Measurements from ENCODE around the gene SPSB2. TPM values are rescaled to one million over a fixed set of nuclear protein-coding genes. Genes with fewer than 3 reads are reported as not detected.
"Not testable (repeated sequence)": the region's sequence is repeated elsewhere in the genome, so short reads cannot be mapped to it uniquely, and the experiment has no call there.

Gene SPSB2
- total and polyA plus RNA-seq, 7 donors, result 4.6 to 17.4 (median 10.5) TPM

DNA sequence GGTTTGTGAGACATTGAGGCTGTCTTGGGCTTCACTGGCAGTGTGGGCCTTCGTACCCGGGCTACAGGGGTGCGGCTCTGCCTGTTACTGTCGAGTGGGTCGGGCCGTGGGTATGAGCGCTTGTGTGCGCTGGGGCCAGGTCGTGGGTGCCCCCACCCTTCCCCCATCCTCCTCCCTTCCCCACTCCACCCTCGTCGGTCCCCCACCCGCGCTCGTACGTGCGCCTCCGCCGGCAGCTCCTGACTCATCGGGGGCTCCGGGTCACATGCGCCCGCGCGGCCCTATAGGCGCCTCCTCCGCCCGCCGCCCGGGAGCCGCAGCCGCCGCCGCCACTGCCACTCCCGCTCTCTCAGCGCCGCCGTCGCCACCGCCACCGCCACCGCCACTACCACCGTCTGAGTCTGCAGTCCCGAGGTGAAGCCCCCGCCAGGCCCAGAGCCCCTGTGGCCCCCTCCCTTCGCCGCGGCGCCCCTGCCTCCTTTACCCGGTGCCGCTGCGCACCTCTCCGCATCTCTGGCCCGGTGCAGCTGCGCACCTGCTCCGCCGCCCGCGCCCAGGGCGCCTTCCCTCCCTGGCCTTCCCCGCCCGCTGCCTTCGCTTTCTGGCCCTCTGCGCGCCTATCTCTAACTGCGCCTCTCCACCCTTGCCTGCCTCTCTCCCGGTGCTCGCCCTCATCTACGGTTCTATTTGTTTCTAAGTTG is 41.3 kb upstream of the SPSB2 start, which contains the start of gene ENO2:
Gene ENO2 (plus strand): TSS at position 335 of the 701 bp plus-strand sequence. CDS start 1,253 bp downstream, outside the sequence.
- H3K4me1 ChIP-seq, result peaks cover 0 to 25% (median 22%) of the 10 kb centered on the region in 4 donors
- peaks cover 0 to 27% (median 2%) of the 10 kb centered on the region in 4 donors for H3K36me3 ChIP-seq
- H3K27me3 ChIP-seq, result no peaks in the 10 kb centered on the region
- TF ChIP-seq POLR2A (IDR thresholded peaks at IDR 0.05), result no peak
- TF ChIP-seq, protein P1, sequence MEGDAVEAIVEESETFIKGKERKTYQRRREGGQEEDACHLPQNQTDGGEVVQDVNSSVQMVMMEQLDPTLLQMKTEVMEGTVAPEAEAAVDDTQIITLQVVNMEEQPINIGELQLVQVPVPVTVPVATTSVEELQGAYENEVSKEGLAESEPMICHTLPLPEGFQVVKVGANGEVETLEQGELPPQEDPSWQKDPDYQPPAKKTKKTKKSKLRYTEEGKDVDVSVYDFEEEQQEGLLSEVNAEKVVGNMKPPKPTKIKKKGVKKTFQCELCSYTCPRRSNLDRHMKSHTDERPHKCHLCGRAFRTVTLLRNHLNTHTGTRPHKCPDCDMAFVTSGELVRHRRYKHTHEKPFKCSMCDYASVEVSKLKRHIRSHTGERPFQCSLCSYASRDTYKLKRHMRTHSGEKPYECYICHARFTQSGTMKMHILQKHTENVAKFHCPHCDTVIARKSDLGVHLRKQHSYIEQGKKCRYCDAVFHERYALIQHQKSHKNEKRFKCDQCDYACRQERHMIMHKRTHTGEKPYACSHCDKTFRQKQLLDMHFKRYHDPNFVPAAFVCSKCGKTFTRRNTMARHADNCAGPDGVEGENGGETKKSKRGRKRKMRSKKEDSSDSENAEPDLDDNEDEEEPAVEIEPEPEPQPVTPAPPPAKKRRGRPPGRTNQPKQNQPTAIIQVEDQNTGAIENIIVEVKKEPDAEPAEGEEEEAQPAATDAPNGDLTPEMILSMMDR (IDR thresholded peaks at IDR 0.05), result no peak
- peak; percentile 44 to 75 (median 61) for TF ChIP-seq POLR2AphosphoS5 (IDR thresholded peaks at IDR 0.05)
- TF ChIP-seq EP300 (IDR thresholded peaks at IDR 0.05), result no peak
- intact Hi-C loops (cut with DNase I), result no loop called here
- WGBS, 2 donors, result 0 to 1% methylated on average over 68 of the region's 68 CpGs
- peak within 1 kb of the TSS; percentile 83 to 92 (median 90) for H3K27ac ChIP-seq
- H3K9me3 ChIP-seq, result no peaks in the 10 kb centered on the region
- H3K4me3 ChIP-seq, result peak within 1 kb of the TSS; percentile 79 to 90 (median 86)
- peak; percentile 94 for DNase-seq

DNA sequence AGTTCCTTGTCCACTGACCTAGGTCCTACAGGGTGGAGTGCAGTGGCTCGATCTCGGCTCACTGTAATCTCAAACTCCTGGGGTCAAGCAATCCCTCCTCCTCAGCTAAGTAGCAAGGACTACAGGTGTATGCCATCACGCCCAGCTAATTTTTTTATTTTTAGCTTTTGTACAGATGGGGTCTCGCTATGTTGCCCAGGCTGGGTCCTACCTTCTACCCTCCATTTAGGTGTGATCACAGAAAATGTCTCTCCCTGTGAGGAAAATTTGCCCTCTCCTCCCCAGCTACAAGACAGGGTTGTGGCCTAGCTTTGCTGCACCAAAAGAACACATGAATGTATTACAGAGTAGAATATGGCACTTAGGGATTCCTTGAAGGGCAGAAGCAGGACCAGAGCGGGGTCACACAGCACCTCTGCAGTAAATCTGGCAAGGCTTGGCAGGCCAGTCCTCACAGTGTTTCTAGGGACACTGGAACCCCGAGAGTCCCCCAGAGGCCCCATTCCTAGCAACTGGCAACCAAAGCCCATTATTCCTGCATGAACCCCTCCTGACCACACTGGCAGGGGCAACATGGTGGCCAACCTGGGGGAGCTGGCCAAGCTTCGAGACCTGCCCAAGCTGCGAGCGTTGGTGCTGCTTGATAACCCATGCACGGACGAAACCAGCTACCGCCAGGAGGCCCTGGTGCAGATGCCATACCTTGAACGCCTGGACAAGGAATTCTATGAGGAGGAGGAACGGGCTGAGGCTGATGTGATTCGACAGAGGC is 39.2 kb upstream of the SPSB2 start:
- no peak overlapping the region for H3K4me3 ChIP-seq
- WGBS, 2 donors, result 85 to 93% methylated on average over 15 of the region's 15 CpGs
- intact Hi-C loops (cut with DNase I), result no loop called here
- peaks cover 0 to 25% (median 22%) of the 10 kb centered on the region in 4 donors for H3K4me1 ChIP-seq
- H3K36me3 ChIP-seq, result peaks cover 0 to 15% (median 2%) of the 10 kb centered on the region in 4 donors
- TF ChIP-seq EP300 (IDR thresholded peaks at IDR 0.05) (no peak), POLR2A (IDR thresholded peaks at IDR 0.05) (no peak), POLR2AphosphoS5 (IDR thresholded peaks at IDR 0.05) (no peak)
- DNase-seq, result no peak
- no peaks in the 10 kb centered on the region for H3K9me3 ChIP-seq
- H3K27me3 ChIP-seq, result no peaks in the 10 kb centered on the region
- H3K27ac ChIP-seq, result no peak overlapping the region

DNA sequence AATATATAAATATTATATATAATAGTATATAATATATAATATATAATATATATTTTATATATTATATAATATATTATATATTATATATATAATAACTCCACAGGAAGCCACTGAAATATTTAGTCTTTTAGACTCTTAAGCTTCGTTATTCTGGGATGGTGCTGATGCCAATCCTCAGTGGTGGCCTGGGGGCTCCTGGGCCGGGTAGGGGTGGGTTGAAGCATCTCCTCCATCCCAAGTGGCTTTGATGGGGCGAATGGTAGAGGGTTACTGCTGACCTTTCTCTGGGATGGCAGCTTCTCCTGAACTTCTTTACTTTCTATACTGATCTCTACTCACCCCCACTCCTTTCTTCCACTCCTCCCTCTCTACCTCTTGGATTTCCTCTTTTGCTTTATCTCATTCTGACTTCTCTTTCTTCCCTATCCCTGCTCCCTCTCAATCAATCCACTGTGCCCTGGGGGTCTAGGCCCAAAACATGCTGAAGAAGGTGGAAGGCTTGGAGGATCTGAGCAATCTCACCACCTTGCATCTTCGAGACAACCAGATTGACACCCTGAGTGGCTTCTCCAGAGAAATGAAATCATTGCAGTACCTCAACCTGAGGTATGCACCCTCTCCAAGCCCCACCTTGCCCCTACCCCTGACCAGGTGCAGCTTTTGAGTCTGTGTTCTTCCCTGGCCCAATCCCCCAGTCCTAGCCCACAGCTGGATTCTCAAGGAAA is 36.5 kb upstream of the SPSB2 start:
- Histone ChIP-seq H3K9me3 (no peaks in the 10 kb centered on the region), H3K36me3 (peaks cover 0 to 15% (median 0%) of the 10 kb centered on the region in 4 donors), H3K4me1 (peaks cover 0 to 19% (median 15%) of the 10 kb centered on the region in 4 donors), H3K27ac (no peak overlapping the region), H3K27me3 (no peaks in the 10 kb centered on the region), H3K4me3 (no peak overlapping the region)
- TF ChIP-seq POLR2A (IDR thresholded peaks at IDR 0.05) (no peak), POLR2AphosphoS5 (IDR thresholded peaks at IDR 0.05) (no peak), EP300 (IDR thresholded peaks at IDR 0.05) (no peak)
- TF ChIP-seq, protein P1 (IDR thresholded peaks at IDR 0.05), result no peak
- peak; percentile 60 for DNase-seq
- WGBS, 2 donors, result 91 to 95% methylated on average over 4 of the region's 4 CpGs
- intact Hi-C loops (cut with DNase I), result loop anchor here (5.0 kb wide), 1 partner anchor 37 kb away; the partner anchor contains the start of gene SPSB2

DNA sequence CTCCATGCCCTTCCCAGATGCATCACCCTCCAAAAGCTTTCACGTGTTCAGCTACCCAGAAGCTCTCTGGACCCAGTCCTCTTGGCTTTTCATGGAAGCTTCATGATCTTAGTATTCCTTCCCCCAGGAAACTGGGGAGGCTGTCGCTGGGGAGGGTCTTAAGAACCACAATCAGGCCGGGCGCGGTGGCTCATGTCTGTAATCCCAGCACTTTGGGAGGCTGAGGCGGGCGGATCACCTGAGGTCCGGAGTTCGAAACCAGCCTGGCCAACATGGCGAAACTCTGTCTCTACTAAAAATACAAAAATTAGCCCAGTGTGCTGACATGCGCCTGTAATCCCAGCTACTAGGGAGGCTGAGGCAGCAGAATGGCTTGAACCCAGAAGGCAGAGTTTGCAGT is 35.0 kb upstream of the SPSB2 start:
- not testable (repeated sequence) for H3K27ac ChIP-seq, H3K4me3 ChIP-seq, H3K9me3 ChIP-seq, H3K27me3 ChIP-seq
- peaks cover 0 to 15% (median 0%) of the 10 kb centered on the region in 4 donors for H3K36me3 ChIP-seq
- H3K4me1 ChIP-seq, result peaks cover 0 to 14% (median 11%) of the 10 kb centered on the region in 4 donors
- DNase-seq, result peak; percentile 59
- 95 to 97% methylated on average over 11 of the region's 11 CpGs for WGBS, 2 donors
- intact Hi-C loops (cut with DNase I), result loop anchor here (5.0 kb wide), 1 partner anchor 36 kb away; the partner anchor contains the start of gene SPSB2

DNA sequence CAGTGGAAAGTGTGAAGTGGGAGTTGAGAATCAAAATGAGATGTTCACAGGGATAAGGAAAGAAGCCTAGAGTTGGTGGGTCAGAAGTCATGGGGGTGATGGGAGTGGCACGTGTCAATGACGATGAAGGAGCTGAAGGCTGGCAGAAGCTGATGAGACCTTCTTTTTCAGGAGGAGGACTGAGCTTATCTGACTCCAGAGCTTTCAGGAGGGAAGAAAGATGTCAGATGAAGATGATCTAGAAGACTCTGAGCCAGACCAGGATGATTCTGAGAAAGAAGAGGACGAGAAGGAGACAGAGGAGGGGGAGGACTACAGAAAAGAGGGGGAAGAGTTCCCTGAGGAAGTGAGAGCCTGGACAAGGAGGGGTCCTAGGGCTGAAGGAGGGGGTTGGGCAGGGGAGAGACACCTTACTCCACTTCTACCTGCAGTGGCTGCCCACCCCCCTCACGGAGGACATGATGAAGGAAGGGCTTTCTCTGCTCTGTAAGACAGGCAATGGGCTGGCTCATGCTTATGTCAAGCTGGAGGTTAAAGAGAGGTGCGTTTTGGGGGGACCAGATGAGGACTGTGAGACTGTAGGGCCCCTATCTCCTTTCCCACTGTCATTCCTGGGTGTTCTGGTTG is 32.4 kb upstream of the SPSB2 start:
- WGBS, 2 donors, result 74 to 75% methylated on average over 5 of the region's 5 CpGs
- Histone ChIP-seq H3K4me3 (peak overlapping the region in 3 of 4 donors; percentile 46 to 77 (median 62)), H3K4me1 (peaks cover 0 to 14% (median 11%) of the 10 kb centered on the region in 4 donors), H3K27me3 (no peaks in the 10 kb centered on the region), H3K9me3 (no peaks in the 10 kb centered on the region), H3K36me3 (peaks cover 0 to 15% (median 0%) of the 10 kb centered on the region in 4 donors), H3K27ac (peak overlapping the region; percentile 71 to 85 (median 84))
- peak; percentile 65 for DNase-seq
- no peak for TF ChIP-seq POLR2AphosphoS5 (IDR thresholded peaks at IDR 0.05)
- TF ChIP-seq POLR2A (IDR thresholded peaks at IDR 0.05), result no peak
- TF ChIP-seq, protein P1 (IDR thresholded peaks at IDR 0.05), result no peak
- TF ChIP-seq EP300 (IDR thresholded peaks at IDR 0.05), result no peak
- intact Hi-C loops (cut with DNase I), result loop anchor here (5.0 kb wide), 1 partner anchor 33 kb away; the partner anchor contains the start of gene SPSB2
